Lower leg skin (tissue), 4 donors: ENCODE data around the gene DQX1. TPM values are rescaled to one million over a fixed set of nuclear protein-coding genes. Genes with fewer than 3 reads are reported as not detected.

Experiments used
- DNase-seq, 2 donors: peaks; one replicate each; pipeline ENCODE4 v3.0.0-alpha.2; 2019; ENCODE audit warnings: low spot score in 2 of 2
- H3K4me3 ChIP-seq: fragments of 200-600 bp; sonication (generic); 2 replicates; pipeline ENCODE4 v1.5.1; 2017; ENCODE audit warnings: mild to moderate bottlenecking, low read depth; ENCODE audit not compliant: poor library complexity, severe bottlenecking
- CTCF ChIP-seq, 3 donors: fragments of 450-650 bp; IDR thresholded peaks; one replicate each; pipeline ENCODE4 v1.5.1; 2016; ENCODE audit warnings: antibody characterized with exemption in 3 of 3, mild to moderate bottlenecking in 3 of 3, moderate library complexity in 2 of 3
- POLR2A ChIP-seq, 2 donors: fragments of 450-650 bp; IDR thresholded peaks; one replicate each; pipeline ENCODE4 v1.6.1; 2016 to 2017; ENCODE audit warnings: antibody characterized with exemption in 2 of 2, mild to moderate bottlenecking in 1 of 2, moderate library complexity in 1 of 2
- WGBS, 2 donors: methylation state at CpG; one replicate each; pipeline ENCODE4 v1.1.5; 2018; 5-methylcytosine and 5-hydroxymethylcytosine counted together
- intact Hi-C: fragments of 100-400 bp; cut with DNase I; formaldehyde crosslinking; loops from one replicate; pipeline ENCODE4 v1.15.0; 2023; ENCODE audit warnings: low total_unique reads
- total RNA-seq, 4 donors: library from RNA; depleted of rRNA; stranded (reverse); fragments of >200 nt; gene quantifications; one replicate each; pipeline ENCODE4 v1.1.0, GENCODE V29; 2016

Gene DQX1
- total RNA-seq, 4 donors from 2014 or later, result 1.9 to 8.0 (median 6.2) TPM

GRCh38 chr2:74505448-74506246 lies 20.4 kb downstream of the DQX1 start:
- H3K4me3 ChIP-seq, result no peak overlapping the region
- DNase-seq, result no peak
- 93 to 95% methylated on average over 14 of the region's 14 CpGs for WGBS, 2 donors
- TF ChIP-seq POLR2A (IDR thresholded peaks at IDR 0.05), result no peak
- TF ChIP-seq CTCF (IDR thresholded peaks at IDR 0.05), result no peak
- intact Hi-C loops, result no loop called here

DNA sequence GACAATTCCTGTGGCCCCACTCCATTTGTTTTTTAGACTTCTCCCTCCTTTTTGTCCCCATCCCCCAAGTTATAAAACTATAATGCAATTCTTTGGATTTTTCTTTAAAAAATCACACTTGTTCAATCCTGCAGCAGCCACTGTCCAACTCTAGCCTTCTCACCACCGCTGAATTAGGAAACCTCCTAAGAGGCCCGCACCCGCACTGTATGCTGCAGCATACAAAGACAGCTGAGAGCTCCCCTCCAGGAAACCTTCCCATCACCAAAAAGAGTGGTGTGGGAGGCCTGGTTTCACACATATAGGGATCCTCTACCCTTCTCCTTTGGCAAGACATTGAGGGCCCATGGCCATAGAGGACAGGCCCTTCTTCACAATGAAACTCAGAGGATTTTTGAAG lies 21.4 kb downstream of the DQX1 start:
- no peak for DNase-seq
- 95 to 98% methylated on average over 3 of the region's 3 CpGs for whole genome bisulfite sequencing, 2 donors
- no peak overlapping the region for H3K4me3 ChIP-seq
- TF ChIP-seq POLR2A (IDR thresholded peaks at IDR 0.05) (no peak), CTCF (IDR thresholded peaks at IDR 0.05) (no peak)
- intact Hi-C loops, result no loop called here

DNA sequence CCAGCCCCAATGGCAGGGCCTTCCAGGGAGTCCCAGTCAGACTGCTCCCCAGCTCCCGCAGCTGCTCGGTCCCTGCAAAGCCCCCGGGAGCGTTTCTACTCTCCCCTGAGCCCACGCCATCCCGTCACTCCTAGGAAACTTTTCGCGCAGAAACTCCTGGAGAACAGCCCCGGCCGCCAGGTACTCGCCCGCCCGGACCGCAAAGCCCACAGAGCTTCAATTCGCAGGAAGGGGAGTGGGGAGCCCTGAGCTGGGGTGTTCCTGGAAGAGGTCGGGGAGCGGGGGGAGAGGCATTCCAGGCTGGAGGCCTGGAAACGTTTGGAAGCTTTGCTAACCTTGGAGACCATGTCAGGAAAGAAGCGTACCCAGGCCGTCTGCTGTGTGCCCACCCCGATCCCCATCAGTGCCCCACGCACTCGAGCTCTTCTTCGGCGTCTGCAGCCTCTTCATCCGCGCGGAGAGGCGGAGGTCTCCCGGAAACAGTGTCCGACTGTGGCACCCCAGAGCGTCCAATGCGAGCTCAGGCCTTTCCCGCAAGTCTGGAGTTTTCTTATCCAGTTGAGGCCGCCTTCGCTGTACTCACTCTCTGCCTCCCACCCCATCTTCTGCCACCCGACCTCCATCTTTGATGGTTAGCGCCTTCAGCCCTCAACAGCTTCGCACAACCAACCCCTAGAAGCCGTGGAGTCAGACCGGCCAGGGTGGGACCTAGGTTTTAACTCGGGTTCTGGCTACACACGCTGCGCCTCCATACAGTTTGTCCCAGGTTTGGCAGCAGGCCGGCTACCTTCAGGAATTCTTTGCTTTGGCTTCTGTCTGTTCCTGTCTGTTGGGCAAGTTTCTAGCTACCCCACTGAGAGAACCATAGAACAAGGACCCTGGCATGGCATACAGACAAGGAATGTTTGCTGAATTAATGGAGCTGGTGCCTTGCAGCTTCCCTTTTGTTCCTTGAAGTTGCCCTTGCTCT lies 22.2 kb downstream of the DQX1 start:
- no peak for DNase-seq
- peak overlapping the region; percentile 40 for H3K4me3 ChIP-seq
- TF ChIP-seq CTCF (IDR thresholded peaks at IDR 0.05) (no peak), POLR2A (IDR thresholded peaks at IDR 0.05) (no peak)
- WGBS, 2 donors, result 57 to 75% methylated on average over 35 to 45 of the region's 45 CpGs
- intact Hi-C loops, result no loop called here

DNA sequence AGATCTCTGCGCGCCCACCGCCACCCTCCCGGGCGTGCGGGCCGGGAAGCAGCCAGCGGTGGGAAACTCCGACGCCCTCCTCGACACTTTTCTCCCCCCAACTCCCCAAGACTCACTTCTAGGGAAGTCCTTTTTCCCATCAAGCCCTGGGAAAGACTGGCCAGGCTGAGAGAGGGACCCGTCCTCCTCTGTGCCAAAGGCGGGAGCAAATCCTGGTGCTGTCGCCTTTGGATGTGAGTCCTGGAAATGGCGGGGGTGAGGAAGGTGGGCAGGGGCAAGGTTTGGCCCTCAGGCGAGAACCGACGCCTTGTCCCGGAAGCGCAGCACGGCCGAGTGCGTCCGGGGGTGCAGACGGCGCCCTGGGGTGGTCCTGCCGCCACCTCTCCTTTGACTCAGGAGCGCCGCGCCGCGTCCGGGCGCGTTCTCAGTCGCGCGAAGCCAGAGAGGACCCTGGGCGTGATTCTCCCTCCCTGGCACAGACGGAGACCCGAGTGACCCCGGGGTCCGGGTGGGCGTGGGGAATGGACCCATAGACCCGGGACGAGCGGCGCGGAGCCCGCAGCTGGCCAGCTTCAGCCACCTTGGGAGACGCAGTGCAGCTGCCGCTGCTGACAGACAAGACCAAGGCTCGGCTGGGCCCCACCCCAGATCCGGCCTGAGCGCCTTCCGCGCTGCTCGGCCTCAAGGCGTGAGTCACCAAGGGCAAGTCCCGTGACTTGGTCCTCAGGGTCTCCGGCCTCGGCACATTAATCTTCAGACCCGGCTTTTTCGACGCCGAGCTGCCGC lies 23.1 kb downstream of the DQX1 start:
- WGBS, 2 donors, result 4 to 5% methylated on average over 26 of the region's 67 CpGs

More for the DNA sequence above, 23.1 kb downstream of the DQX1 start:
- TF ChIP-seq POLR2A (IDR thresholded peaks at IDR 0.05) (peak in 1 of 2 donors; percentile 23), CTCF (IDR thresholded peaks at IDR 0.05) (peak in 1 of 3 donors; percentile 8)
- peak overlapping the region; percentile 40 for H3K4me3 ChIP-seq
- DNase-seq, result peak; percentile 84 to 97
- intact Hi-C loops, result no loop called here
